Measurements from ENCODE around the gene PDE10A.
A peak's percentile ranks its signal among the peaks of the same experiment; 100 is the strongest.

The PDE10A gene

DNA sequence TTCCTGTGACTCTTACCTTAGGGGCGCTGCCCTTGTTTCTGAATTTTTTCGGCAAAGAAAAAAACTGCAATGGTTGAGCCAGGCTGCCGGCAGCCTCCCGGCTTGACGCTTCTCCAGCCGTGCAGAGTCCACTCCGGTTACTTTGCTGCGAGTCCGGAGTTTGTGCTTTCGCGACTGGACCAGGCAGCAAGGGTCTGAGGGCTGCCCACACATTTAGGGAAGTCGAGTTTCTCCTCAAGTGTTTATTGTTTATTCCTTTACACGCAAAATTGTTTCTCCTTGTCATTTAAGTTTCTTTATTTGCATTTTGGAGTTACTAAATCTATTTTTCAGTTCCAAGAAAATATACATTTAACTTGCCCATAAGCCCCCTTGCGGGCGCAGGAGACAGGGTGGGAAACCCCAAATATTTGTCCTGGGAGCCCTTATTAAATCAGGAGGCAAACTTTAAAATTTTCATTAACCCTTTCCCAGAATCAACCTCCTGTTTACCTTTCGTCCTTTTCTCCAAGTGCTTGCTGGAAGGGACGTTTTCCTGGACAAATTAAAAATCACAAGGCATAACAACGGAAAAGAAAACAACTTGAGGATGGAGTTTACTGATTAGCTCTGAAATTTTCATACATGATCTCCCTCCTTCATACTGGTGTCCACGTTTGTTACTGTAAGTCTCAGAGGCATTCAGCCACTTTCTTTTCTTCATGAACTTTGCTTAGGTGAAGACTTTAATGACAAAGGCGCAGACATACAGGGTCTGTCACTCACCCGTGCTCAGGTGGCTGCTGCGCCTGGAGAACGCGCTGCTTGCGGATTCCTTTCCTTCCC is 1.7 kb upstream of the PDE10A start:
- DNase-seq = no peak
- Mint-ChIP-seq H3K27ac (no peak overlapping the region), H3K9me3 (no peaks in the 10 kb centered on the region), H3K4me1 (peaks cover 5% of the 10 kb centered on the region), H3K4me3 (no peak overlapping the region), H3K36me3 (no peaks in the 10 kb centered on the region), H3K27me3 (peaks cover 57% of the 10 kb centered on the region)
- CTCF ChIA-PET = no interaction called here

DNA sequence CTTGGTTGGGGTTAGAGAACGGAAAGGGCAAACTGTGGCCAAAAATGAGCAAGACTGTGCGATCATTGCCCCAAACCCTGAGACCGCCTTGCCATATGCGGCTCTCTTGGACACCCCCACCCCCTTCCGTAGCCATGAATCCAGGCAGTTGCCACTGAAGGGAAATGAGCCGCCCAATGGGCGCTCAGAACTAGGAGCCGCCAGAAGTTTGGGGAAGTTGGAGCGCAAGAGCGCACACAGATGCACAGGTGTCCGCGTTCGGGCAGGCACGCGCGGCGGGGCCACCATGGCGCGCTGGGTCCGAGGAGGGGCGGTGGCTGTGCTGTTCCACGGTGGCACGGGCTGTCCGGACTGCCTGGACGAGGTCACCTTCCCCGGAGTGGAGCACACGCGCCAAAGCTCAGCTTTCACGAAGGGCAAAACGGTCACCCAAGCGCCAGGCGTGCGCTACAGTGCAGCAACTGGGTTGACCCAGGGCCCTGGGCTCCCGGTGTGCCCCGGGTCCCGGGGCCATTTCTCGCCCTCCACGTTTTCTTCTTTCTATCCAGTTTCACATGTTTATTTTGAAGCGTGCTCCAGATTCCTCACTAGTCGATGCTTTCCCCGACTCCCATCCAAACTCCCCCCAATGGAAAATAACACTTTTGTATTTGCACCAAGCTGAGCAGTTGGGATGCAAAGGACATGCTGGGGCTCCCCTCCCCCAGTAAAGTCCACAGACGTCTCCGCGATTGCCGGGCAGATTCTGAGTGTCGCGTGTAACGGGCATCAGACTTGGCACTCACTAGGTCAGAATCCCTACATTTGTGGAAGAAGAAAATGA is 906 bp upstream of the PDE10A start:
- CTCF ChIA-PET = no interaction called here
- peaks cover 5% of the 10 kb centered on the region for H3K4me1 Mint-ChIP-seq
- H3K36me3 Mint-ChIP-seq = no peaks in the 10 kb centered on the region
- H3K27ac Mint-ChIP-seq = no peak overlapping the region
- peaks cover 63% of the 10 kb centered on the region for H3K27me3 Mint-ChIP-seq
- no peaks in the 10 kb centered on the region for H3K9me3 Mint-ChIP-seq
- peak overlapping the region; percentile 50 for H3K4me3 Mint-ChIP-seq
- DNase-seq = no peak

DNA sequence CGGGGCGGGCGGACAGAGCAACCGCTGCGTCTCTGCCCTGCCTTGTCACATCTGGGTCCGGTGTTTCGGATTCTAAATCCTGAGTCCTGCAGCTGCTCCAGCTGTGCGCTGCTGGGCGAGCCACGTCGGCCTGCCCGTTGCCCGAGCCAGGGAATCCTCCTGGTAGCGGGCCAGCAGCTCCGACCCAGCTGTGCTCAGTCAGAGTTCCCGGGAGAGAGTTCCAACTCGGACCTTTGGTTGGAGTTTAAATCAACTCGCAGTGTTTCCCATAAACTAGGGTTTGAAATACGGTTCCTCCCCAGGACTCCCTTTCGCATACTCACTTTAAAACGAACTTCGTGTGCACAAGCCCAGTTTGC is 315 bp upstream of the PDE10A start:
- Mint-ChIP-seq H3K4me1 (peaks cover 5% of the 10 kb centered on the region), H3K27me3 (peaks cover 68% of the 10 kb centered on the region), H3K27ac (no peak overlapping the region), H3K36me3 (no peaks in the 10 kb centered on the region), H3K4me3 (peak overlapping the region; percentile 50), H3K9me3 (no peaks in the 10 kb centered on the region)
- no peak for DNase-seq
- CTCF ChIA-PET = no interaction called here

DNA sequence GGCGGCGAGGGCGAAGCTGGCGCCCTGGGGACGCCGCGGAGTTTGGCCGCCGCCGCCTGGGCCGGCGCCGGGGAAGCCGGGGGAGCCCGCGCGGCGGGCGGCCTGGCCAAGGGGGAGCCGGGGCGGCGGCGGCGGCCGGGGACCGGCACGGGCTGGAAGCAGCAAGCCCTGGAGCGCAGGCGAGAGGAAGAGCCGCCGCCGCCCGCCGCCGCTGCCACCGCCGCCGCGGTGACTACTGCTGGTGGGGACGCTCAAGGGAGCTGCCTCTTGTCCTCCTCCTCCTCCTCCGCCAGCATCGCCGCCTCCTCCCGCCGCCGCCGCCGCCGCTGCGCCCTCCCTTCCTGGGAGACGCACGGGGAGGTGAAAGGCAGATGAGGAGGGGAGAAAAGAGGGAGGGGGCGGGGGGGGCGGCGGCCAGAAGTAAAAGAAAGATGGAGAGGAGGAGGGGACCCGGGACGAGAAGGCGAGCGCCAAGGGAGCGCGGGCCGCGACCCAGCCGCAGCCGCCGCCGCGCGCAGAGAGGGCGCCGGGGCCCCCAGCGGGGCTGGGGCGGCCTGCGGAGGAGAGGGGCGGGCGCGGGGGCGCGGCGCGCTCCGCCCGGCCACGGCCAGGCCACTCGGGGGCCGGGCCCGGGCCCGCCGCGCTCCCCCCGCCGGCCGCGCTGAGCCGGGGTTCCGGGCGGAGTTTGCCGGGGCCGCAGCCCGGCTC is 846 bp downstream of the PDE10A start:
- Mint-ChIP-seq H3K27ac (no peak overlapping the region), H3K4me3 (no peak overlapping the region), H3K4me1 (peaks cover 5% of the 10 kb centered on the region), H3K36me3 (no peaks in the 10 kb centered on the region), H3K27me3 (peaks cover 69% of the 10 kb centered on the region), H3K9me3 (no peaks in the 10 kb centered on the region)
- DNase-seq = no peak
- CTCF ChIA-PET = no interaction called here

DNA sequence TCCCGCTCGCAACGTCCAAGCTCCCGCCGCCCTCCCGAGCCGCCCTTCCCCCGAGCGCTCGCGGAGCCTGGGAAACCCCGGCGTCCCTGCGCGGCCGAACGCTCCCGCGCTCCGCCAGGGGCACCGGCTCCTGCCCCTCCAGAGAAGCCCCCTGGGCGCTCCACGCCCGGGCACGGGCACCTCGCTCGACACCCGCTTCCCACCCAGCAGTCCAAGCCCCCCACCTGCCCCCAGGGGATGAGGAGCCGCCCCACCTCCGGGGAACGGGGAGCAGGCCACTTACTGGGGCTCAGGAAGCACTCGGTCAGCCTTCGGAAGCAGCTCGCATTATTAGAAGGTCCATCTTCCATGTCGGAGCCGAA is 1.4 kb downstream of the PDE10A start:
- H3K4me1 Mint-ChIP-seq = peaks cover 5% of the 10 kb centered on the region
- H3K9me3 Mint-ChIP-seq = no peaks in the 10 kb centered on the region
- H3K4me3 Mint-ChIP-seq = no peak overlapping the region
- H3K36me3 Mint-ChIP-seq = no peaks in the 10 kb centered on the region
- no peak overlapping the region for H3K27ac Mint-ChIP-seq
- H3K27me3 Mint-ChIP-seq = peaks cover 69% of the 10 kb centered on the region
- CTCF ChIA-PET = no interaction called here
- DNase-seq = no peak

DNA sequence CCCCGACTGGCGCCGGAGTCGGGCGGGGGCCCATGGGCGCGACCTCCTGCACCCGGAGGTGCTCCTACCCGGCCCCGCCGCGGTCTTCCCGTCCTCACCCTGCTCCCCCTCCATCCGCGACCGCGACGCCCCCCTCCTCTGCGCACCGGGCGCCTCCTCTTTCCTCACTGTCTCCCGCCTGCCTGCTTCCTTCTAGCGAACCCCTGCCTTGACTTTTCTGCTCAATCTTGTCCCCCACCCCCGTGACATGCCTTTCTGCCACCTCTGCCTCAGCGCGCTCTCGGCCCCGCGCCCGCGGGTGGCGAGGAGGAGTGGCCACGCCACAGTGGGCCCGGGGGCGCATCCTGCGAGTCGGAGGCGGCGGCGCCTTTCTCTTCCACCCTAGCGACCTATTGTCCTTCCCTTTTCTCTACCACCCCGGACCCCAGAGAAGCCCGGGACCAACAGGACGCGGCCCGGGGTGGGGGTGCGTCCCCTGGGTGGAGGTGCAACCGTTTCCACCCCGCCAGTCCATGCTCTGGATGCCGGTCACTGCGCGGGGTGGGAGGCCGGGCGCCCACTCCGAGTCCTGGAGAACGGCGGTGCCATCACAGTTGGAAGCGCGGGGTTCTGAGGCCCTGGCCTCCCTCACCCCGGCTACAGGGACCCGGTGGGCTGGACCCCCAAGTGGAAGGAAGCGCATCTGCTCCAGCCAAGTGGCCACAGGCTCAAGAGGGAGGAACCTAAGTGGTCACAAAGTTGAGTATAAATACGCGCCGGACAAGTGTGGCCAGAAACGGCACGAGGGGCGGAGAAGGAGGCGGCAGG is 2.0 kb downstream of the PDE10A start:
- Mint-ChIP-seq H3K27me3 (peaks cover 69% of the 10 kb centered on the region), H3K36me3 (no peaks in the 10 kb centered on the region), H3K9me3 (no peaks in the 10 kb centered on the region), H3K27ac (no peak overlapping the region), H3K4me3 (no peak overlapping the region), H3K4me1 (peaks cover 5% of the 10 kb centered on the region)
- CTCF ChIA-PET = no interaction called here
- DNase-seq = no peak

DNA sequence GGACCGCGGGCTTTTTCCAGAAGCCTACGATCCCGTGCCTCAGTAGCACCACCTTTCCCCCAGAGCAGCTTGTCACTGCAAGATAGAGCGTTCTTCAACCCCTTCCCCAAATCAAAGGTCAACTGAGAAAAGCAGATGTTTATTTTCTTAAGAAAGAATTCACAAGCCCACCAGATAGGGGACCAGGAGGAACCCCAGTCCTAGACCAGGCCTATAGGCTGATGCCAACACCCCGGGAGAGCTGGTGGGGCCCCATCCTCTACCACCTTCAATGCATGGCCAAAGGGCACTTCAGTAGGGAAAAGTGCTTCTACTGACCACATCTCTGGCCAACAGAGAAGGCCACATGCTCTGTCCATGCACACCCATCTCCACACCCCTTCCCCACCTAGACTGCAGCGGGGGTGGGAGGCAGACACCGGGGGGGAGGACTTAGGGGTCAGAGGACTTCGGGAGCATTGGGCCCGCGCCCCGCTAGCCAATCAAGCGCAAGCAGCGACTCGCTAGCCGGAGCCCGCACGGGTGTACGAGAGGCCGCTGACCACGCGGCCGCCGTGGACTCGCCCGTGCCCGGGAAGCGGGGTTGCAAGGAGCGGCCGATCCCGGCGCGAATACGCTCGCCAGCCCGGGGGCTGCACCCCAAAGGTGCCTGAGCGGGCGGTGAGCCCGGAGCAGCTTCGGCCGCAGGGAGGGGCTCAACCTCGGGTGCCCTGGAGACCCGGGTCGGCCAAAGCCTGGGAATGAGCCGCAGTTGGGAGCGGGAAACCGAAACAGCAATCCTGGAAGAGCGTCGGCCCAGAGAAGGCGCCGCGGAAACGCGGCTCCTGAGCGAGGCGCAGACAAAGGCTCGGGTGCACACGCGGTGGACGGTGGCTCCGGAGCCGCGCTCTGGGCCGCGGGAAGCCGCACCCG is 2.8 kb downstream of the PDE10A start:
- DNase-seq = no peak
- no peak overlapping the region for H3K4me3 Mint-ChIP-seq
- H3K27me3 Mint-ChIP-seq = peaks cover 64% of the 10 kb centered on the region
- H3K27ac Mint-ChIP-seq = no peak overlapping the region
- H3K9me3 Mint-ChIP-seq = no peaks in the 10 kb centered on the region
- H3K4me1 Mint-ChIP-seq = peaks cover 5% of the 10 kb centered on the region
- no peaks in the 10 kb centered on the region for H3K36me3 Mint-ChIP-seq
- CTCF ChIA-PET = no interaction called here

DNA sequence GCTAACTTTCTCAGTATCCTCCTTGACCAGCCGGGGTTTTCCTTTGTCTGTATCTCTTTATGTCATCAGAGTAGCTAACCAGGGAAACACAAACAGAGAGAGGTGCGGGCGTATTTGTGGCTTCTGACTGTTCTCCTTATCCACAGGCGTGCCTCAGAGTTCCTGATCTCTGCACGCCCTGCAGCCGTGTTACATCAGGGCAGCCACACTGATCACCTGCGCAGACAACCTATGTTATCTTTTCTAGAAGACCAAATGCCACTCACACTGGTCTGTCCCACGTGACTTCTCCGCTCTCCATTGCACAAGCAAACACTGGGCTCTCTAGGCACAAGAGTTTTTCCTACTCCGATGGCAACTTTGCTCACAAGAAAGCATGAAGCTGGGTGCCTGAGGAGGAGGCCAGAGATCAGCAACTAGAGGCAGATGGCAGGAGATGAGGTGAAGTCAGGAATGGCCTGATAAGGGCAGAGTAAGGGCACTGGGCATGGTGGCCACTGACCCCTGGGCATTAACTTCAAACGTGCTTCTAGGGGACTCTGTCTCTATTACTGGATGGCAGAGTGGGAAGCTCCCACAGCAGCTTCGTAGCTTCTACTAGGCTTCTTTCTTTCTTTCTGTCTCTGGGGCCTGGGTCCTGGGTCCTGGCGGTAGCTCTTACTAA is 4.5 kb downstream of the PDE10A start:
- H3K9me3 Mint-ChIP-seq = no peaks in the 10 kb centered on the region
- peaks cover 47% of the 10 kb centered on the region for H3K27me3 Mint-ChIP-seq
- H3K36me3 Mint-ChIP-seq = no peaks in the 10 kb centered on the region
- no peak for DNase-seq
- peaks cover under 1% of the 10 kb centered on the region for H3K4me1 Mint-ChIP-seq
- CTCF ChIA-PET = interaction anchor here (1.5 kb wide), 1 partner anchor 218 kb away, joined by 4 read pairs; no protein-coding TSS in a partner anchor
- no peak overlapping the region for H3K4me3 Mint-ChIP-seq
- H3K27ac Mint-ChIP-seq = no peak overlapping the region

DNA sequence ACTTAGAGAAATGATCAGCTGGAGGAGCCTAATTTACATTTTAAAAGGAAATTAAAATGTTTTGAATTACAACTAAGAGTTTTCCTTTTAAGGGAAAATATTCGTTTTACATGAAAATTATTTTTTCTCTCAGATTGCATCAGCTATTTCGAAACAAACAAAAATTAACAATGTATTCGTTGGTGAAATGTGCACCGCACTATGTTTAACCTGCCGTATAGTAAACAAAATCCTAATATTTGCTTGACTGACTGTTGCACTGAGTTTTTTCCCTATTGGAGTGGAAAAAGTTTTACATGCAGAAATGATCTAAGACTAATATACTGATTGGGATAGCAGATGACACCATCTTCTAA is 5.7 kb downstream of the PDE10A start:
- CTCF ChIA-PET = interaction anchor here (1.5 kb wide), 1 partner anchor 217 kb away, joined by 4 read pairs; no protein-coding TSS in a partner anchor
- Mint-ChIP-seq H3K36me3 (no peaks in the 10 kb centered on the region), H3K9me3 (no peaks in the 10 kb centered on the region), H3K4me3 (no peak overlapping the region), H3K4me1 (no peaks in the 10 kb centered on the region), H3K27me3 (peaks cover 38% of the 10 kb centered on the region), H3K27ac (no peak overlapping the region)
- DNase-seq = no peak

DNA sequence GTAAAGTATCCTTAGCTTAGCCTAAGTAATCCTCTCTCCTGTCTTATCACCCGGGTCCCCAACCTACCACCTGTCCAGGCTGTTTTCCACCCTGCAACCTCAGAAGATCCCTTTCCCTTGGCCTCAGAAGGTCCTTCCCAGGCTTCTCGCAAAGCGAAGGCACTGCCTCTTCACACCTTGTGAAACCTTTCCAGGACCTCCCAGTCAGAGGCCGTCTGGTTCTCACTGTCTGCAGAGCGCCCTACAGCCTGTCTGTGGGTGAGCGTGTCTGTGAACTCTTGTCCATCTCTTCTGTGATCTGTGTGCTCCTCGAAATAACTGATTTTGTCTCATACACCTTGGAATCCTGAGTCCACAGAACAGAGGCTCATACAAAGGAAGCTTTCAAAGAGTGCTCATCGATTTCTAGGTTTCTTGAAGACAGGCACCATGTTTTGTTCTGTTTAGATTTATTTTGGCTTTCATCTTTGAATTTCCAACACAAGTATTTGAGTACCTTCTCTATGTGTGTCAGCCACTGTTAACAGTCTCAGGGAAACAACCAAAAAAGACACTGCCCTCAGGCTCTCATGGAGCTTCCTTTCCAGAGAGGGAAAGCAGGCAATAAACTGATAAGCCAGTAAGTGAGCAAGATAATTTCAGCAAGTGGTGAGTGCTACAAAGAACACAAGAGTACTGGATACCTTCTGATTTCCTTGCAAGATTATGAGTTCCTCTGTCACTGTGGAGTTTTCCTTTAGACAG is 6.3 kb downstream of the PDE10A start:
- Mint-ChIP-seq H3K4me3 (no peak overlapping the region), H3K36me3 (no peaks in the 10 kb centered on the region), H3K27me3 (peaks cover 32% of the 10 kb centered on the region), H3K9me3 (no peaks in the 10 kb centered on the region), H3K4me1 (no peaks in the 10 kb centered on the region), H3K27ac (no peak overlapping the region)
- CTCF ChIA-PET = interaction anchor here (1.5 kb wide), 1 partner anchor 217 kb away, joined by 4 read pairs; no protein-coding TSS in a partner anchor
- DNase-seq = no peak

DNA sequence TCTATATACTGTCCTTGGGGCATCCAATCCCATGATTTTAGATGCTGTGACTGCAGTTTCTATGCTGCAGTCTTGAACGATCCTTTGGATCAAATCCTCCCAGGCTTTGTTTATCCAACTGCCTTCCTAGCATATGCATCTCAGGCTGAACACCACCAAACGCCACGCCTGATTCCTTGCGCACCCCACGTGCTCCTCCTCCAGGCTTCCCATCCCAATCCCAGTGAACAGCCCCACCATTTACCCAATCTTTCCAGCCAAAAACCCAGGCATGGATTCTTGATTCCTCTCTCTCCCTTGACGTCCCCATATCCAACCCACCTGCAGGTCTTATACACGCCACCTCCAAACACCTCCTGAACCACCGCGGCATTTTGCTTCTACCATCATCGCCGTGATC is 7.8 kb downstream of the PDE10A start:
- CTCF ChIA-PET = no interaction called here
- no peak overlapping the region for H3K27ac Mint-ChIP-seq
- no peak overlapping the region for H3K4me3 Mint-ChIP-seq
- no peaks in the 10 kb centered on the region for H3K36me3 Mint-ChIP-seq
- no peaks in the 10 kb centered on the region for H3K4me1 Mint-ChIP-seq
- H3K27me3 Mint-ChIP-seq = peaks cover 17% of the 10 kb centered on the region
- no peak for DNase-seq
- no peaks in the 10 kb centered on the region for H3K9me3 Mint-ChIP-seq

DNA sequence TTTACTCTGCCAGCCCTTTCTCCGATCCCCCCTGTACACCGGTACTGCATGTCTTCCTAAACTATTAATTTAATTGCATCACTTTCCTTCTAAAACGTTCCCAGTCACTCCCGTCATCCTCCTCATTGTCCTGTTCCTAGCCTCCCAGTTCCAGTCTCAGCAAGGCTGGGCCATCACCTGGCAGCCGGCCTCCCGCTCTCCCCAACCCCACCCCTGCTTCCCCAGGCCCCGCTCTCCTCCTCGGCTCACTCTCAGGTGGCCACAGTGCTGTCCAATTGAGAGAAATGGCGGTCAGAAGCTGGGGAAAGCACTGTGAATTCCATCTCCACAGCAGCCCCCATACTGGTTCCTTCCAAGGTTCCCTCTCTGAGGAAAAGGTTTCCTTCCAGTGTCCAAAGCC is 8.9 kb downstream of the PDE10A start:
- no peaks in the 10 kb centered on the region for H3K4me1 Mint-ChIP-seq
- H3K27me3 Mint-ChIP-seq = peaks cover 8% of the 10 kb centered on the region
- CTCF ChIA-PET = no interaction called here

More for the DNA sequence above, 8.9 kb downstream of the PDE10A start:
- H3K9me3 Mint-ChIP-seq = no peaks in the 10 kb centered on the region
- no peak for DNase-seq
- H3K27ac Mint-ChIP-seq = no peak overlapping the region
- no peaks in the 10 kb centered on the region for H3K36me3 Mint-ChIP-seq
- no peak overlapping the region for H3K4me3 Mint-ChIP-seq

Measured in activated naive CD4-positive, alpha-beta T cell treated with anti-CD3 and anti-CD28 coated beads, Interleukin-2, amount 10 ng/mL, durations not matched to agents 7 days and 5 days (primary cell).